IMR-90 (cell line): Measurements from ENCODE around the gene H6PD.

Experiments used
- CEBPB ChIP-seq: IDR thresholded peaks from 2 replicates; pipeline ENCODE4 v1.6.1; 2012; ENCODE audit warnings: low read depth, low read length, improper control_type of control experiment
- MAZ ChIP-seq: IDR thresholded peaks from 2 replicates; pipeline ENCODE4 v1.6.1; 2012; ENCODE audit warnings: low read depth, mild to moderate bottlenecking, low read length, improper control_type of control experiment, moderate library complexity, borderline replicate concordance
- MXI1 ChIP-seq: IDR thresholded peaks from 2 replicates; pipeline ENCODE4 v1.6.1; 2012; ENCODE audit warnings: low read depth, mild to moderate bottlenecking, low read length, moderate library complexity, borderline replicate concordance
- NFE2L2 ChIP-seq: fragments of 150-350 bp; IDR thresholded peaks from 2 replicates; pipeline ENCODE4 v1.6.1; 2016; ENCODE audit warnings: low read depth, mild to moderate bottlenecking, low read length
- POLR2A ChIP-seq: IDR thresholded peaks from 2 replicates; pipeline ENCODE4 v1.6.1; 2012; ENCODE audit warnings: mild to moderate bottlenecking, low read depth, low read length
- RCOR1 ChIP-seq: IDR thresholded peaks from 2 replicates; pipeline ENCODE4 v1.6.1; 2012; ENCODE audit warnings: mild to moderate bottlenecking, low read length, improper control_type of control experiment; ENCODE audit not compliant: insufficient replicate concordance
- SMC3 ChIP-seq: fragments of 150-350 bp; IDR thresholded peaks from 2 replicates; pipeline ENCODE4 v1.6.1; 2016; ENCODE audit warnings: low read depth, mild to moderate bottlenecking, antibody characterized with exemption, low read length, moderate library complexity
- TF ChIP-seq, protein P1 (sequence below): conservative IDR thresholded peaks from 2 replicates; pipeline ENCODE4 v1.5.1; 2012; ENCODE audit warnings: mild to moderate bottlenecking, low read depth, low read length, improper control_type of control experiment
- TF ChIP-seq, protein P2 (sequence below): fragments of 150-350 bp; IDR thresholded peaks from 2 replicates; pipeline ENCODE4 v1.6.1; 2016; ENCODE audit warnings: low read depth, mild to moderate bottlenecking, low read length, moderate library complexity, borderline replicate concordance
- TF ChIP-seq, protein P3 (sequence below): fragments of 150-350 bp; IDR thresholded peaks from 2 replicates; pipeline ENCODE4 v1.6.1; 2017; ENCODE audit warnings: mild to moderate bottlenecking, antibody characterized with exemption, low read length, low read depth

DNA sequence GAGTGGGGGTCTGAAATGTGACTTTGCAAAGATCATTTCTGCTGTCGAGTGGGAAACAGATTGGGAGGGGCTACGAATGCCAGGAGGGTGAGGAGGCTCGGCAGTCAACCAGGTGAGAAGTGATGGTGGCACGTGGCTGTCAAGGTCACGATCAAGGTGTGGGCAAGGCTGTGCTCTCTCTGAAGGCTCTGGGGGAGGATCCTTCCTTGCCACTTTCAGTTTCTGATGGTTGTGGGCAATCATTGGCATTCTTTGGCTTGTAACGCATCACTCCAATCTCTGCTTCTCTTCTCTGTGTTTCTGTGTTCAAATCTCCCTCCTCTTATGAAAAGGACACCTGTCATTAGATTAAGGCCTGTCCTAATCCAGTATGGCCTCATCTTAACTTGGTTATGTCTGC lies 52.0 kb downstream of the H6PD start:
- TF ChIP-seq, protein P1, sequence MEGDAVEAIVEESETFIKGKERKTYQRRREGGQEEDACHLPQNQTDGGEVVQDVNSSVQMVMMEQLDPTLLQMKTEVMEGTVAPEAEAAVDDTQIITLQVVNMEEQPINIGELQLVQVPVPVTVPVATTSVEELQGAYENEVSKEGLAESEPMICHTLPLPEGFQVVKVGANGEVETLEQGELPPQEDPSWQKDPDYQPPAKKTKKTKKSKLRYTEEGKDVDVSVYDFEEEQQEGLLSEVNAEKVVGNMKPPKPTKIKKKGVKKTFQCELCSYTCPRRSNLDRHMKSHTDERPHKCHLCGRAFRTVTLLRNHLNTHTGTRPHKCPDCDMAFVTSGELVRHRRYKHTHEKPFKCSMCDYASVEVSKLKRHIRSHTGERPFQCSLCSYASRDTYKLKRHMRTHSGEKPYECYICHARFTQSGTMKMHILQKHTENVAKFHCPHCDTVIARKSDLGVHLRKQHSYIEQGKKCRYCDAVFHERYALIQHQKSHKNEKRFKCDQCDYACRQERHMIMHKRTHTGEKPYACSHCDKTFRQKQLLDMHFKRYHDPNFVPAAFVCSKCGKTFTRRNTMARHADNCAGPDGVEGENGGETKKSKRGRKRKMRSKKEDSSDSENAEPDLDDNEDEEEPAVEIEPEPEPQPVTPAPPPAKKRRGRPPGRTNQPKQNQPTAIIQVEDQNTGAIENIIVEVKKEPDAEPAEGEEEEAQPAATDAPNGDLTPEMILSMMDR, result no peak
- no peak for TF ChIP-seq POLR2A
- TF ChIP-seq RCOR1, result no peak
- TF ChIP-seq, protein P2, sequence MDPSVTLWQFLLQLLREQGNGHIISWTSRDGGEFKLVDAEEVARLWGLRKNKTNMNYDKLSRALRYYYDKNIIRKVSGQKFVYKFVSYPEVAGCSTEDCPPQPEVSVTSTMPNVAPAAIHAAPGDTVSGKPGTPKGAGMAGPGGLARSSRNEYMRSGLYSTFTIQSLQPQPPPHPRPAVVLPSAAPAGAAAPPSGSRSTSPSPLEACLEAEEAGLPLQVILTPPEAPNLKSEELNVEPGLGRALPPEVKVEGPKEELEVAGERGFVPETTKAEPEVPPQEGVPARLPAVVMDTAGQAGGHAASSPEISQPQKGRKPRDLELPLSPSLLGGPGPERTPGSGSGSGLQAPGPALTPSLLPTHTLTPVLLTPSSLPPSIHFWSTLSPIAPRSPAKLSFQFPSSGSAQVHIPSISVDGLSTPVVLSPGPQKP, result no peak
- no peak for TF ChIP-seq MXI1
- TF ChIP-seq MAZ, result no peak
- TF ChIP-seq NFE2L2, result no peak
- no peak for TF ChIP-seq SMC3
- TF ChIP-seq CEBPB, result no peak
- TF ChIP-seq, protein P3, sequence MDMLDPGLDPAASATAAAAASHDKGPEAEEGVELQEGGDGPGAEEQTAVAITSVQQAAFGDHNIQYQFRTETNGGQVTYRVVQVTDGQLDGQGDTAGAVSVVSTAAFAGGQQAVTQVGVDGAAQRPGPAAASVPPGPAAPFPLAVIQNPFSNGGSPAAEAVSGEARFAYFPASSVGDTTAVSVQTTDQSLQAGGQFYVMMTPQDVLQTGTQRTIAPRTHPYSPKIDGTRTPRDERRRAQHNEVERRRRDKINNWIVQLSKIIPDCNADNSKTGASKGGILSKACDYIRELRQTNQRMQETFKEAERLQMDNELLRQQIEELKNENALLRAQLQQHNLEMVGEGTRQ, result no peak
